Gastroesophageal sphincter (tissue), 4 donors: ENCODE measurements around the gene PREPL. TPM values are rescaled to one million over a fixed set of nuclear protein-coding genes. Genes with fewer than 3 reads are reported as not detected.
A peak's percentile ranks its signal among the peaks of the same experiment; 100 is the strongest.

Experiments
- ATAC-seq: fragments of 150-250 bp; one replicate; pipeline ENCODE4 v1.9.1; 2016; ENCODE audit warnings: mild to moderate bottlenecking, moderate library complexity
- H3K27ac ChIP-seq, 4 donors: fragments of 200-600 bp; sonication (generic) in 3 of 4; 1 replicate in 3 of 4; 2 replicates in 1 of 4; pipeline ENCODE4 v1.5.1; 2016 to 2019
- H3K27me3 ChIP-seq: fragments of 200-600 bp; sonication (generic); one replicate; pipeline ENCODE4 v1.5.1; 2019
- H3K36me3 ChIP-seq, 2 donors: fragments of 200-600 bp; sonication (generic); one replicate each; pipeline ENCODE4 v1.5.1; 2019; ENCODE audit warnings: control low read depth in 1 of 2
- H3K4me1 ChIP-seq, 3 donors: fragments of 200-600 bp; sonication (generic); 1 replicate in 2 of 3; 2 replicates in 1 of 3; pipeline ENCODE4 v1.5.1; 2016 to 2019; ENCODE audit warnings: control low read depth in 2 of 3
- H3K4me3 ChIP-seq, 2 donors: fragments of 200-600 bp; sonication (generic); one replicate each; pipeline ENCODE4 v1.5.1; 2019; ENCODE audit warnings: mild to moderate bottlenecking in 1 of 2, moderate library complexity in 1 of 2
- H3K9me3 ChIP-seq, 3 donors: fragments of 200-600 bp; sonication (generic); one replicate each; pipeline ENCODE4 v1.5.1; 2017 to 2019; ENCODE audit warnings: control low read depth in 2 of 3
- POLR2A ChIP-seq, 2 donors: fragments of 450-650 bp; IDR thresholded peaks; one replicate each; pipeline ENCODE4 v1.6.1; 2017; ENCODE audit warnings: antibody characterized with exemption in 2 of 2, mild to moderate bottlenecking in 2 of 2, moderate library complexity in 1 of 2
- POLR2AphosphoS5 ChIP-seq: sonication (generic); formaldehyde crosslinking; IDR thresholded peaks from one replicate; pipeline ENCODE4 v1.6.1; 2017; ENCODE audit warnings: antibody characterized with exemption
- WGBS, 2 donors: methylation state at CpG; one replicate each; pipeline ENCODE4 v1.1.5; 2018; ENCODE audit warnings: low coverage in 1 of 2; 5-methylcytosine and 5-hydroxymethylcytosine counted together
- total RNA-seq, 4 donors: library from RNA; depleted of rRNA; stranded (reverse); fragments of >200 nt; gene quantifications; one replicate each; pipeline ENCODE4 v1.1.0, GENCODE V29; 2016

PREPL gene
- total RNA-seq, 4 donors from 2014 or later: 38.4 to 63.7 (median 44.3) TPM

- 56 to 63% methylated on average over 5 to 7 of the region's 7 CpGs for WGBS, 2 donors
- Histone ChIP-seq H3K4me3 (no peak overlapping the region), H3K9me3 (no peaks in the 10 kb centered on the region), H3K27ac (peak overlapping the region; percentile 28 to 68 (median 63)), H3K4me1 (peaks cover 0 to 10% (median 0%) of the 10 kb centered on the region in 3 donors), H3K36me3 (no peaks in the 10 kb centered on the region), H3K27me3 (no peaks in the 10 kb centered on the region)
- no peak for TF ChIP-seq POLR2A (IDR thresholded peaks at IDR 0.05)
- TF ChIP-seq POLR2AphosphoS5: peak; percentile 84
- peak; percentile 84 for ATAC-seq
Measured at GRCh38 chr2:44267796-44268648, 93.3 kb downstream of the PREPL start.

Other genes with a start within 250 kb of the PREPL start
- gene PPM1B, start 192.6 kb downstream of the PREPL start, total RNA-seq: 100 to 1,000 TPM in 1 of 4 donors, 10 to 100 TPM in 3; 62.9 to 125 (median 81.3) TPM
- gene SLC3A1, start 86.0 kb downstream of the PREPL start, total RNA-seq: under 1 TPM in 1 of 4 donors, not detected in 3; 0.13 TPM
- gene CAMKMT, start 453 bp upstream of the PREPL start, total RNA-seq: 10 to 100 TPM in 2 of 4 donors, 1 to 10 TPM in 2; 4.2 to 19.5 (median 11.0) TPM